GM18499 (cell line): ENCODE data around the gene MAGEA12.
"Not testable (repeated sequence)": the region's sequence is repeated elsewhere in the genome, so short reads cannot be mapped to it uniquely, and the experiment has no call there.

Experiments used
- ATAC-seq: cut with Tn5 transposase; IDR thresholded peaks from one replicate; pipeline ENCODE4 v1.9.1; 2021; ENCODE audit warnings: moderate number of reproducible peaks; ENCODE audit not compliant: insufficient read depth, unreplicated experiment

The MAGEA12 gene

GRCh38 chrX:152733261-152733975, at the start of gene MAGEA12, which contains the start of gene CSAG1:
Gene MAGEA12, plus strand, starts transcription at chrX:152733757. Its CDS starts 2,405 bp downstream, at chrX:152736162.
Gene CSAG1, minus strand, starts transcription at chrX:152733721. Its CDS starts 1,261 bp downstream, at chrX:152732460.
- ATAC-seq: no peak

GRCh38 chrX:152697952-152698931, 35.3 kb upstream of the MAGEA12 start, which contains the start of gene MAGEA3:
Gene MAGEA3, plus strand, starts transcription at chrX:152698794. Its CDS starts 2,039 bp downstream, at chrX:152700833.
- not testable (repeated sequence) for ATAC-seq

GRCh38 chrX:152700390-152700789, 33.2 kb upstream of the MAGEA12 start:
- ATAC-seq: not testable (repeated sequence)

- ATAC-seq: not testable (repeated sequence)
Observed at GRCh38 chrX:152706500-152706899, 27.1 kb upstream of the MAGEA12 start.

- ATAC-seq: not testable (repeated sequence)
Observed at GRCh38 chrX:152709173-152709572, 24.4 kb upstream of the MAGEA12 start, which contains the start of gene CSAG2. Gene CSAG2, minus strand, starts transcription at chrX:152709273. Its CDS starts 161 bp downstream, at chrX:152709112.

- not testable (repeated sequence) for ATAC-seq
Observed at GRCh38 chrX:152713195-152713594, 20.4 kb upstream of the MAGEA12 start.

- ATAC-seq: not testable (repeated sequence)
Observed at GRCh38 chrX:152713815-152714787, 19.5 kb upstream of the MAGEA12 start, which contains the start of gene MAGEA2B. Gene MAGEA2B, plus strand, starts transcription at chrX:152714628. Its CDS starts 2,479 bp downstream, at chrX:152717107.

- ATAC-seq: no peak
Observed at GRCh38 chrX:152725409-152725808, 8.1 kb upstream of the MAGEA12 start.

- ATAC-seq: not testable (repeated sequence)
Observed at GRCh38 chrX:152734143-152734858, 744 bp downstream of the MAGEA12 start.

GRCh38 chrX:152735101-152735500, 1.5 kb downstream of the MAGEA12 start:
- ATAC-seq: no peak

- no peak for ATAC-seq
Observed at GRCh38 chrX:152735860-152736511, 2.4 kb downstream of the MAGEA12 start.

GRCh38 chrX:152736528-152736927, 3.0 kb downstream of the MAGEA12 start:
- not testable (repeated sequence) for ATAC-seq

- no peak for ATAC-seq
Observed at GRCh38 chrX:152738560-152738959, 5.0 kb downstream of the MAGEA12 start.

GRCh38 chrX:152753686-152754650, 20.4 kb downstream of the MAGEA12 start, which contains the start of gene MAGEA2:
Gene MAGEA2, minus strand, starts transcription at chrX:152753842. Its CDS starts 2,479 bp downstream, at chrX:152751363.
- ATAC-seq: not testable (repeated sequence)

GRCh38 chrX:152754871-152755270, 21.3 kb downstream of the MAGEA12 start:
- not testable (repeated sequence) for ATAC-seq

- ATAC-seq: not testable (repeated sequence)
Observed at GRCh38 chrX:152758918-152759317, 25.4 kb downstream of the MAGEA12 start, which contains the start of gene CSAG3. Gene CSAG3, plus strand, starts transcription at chrX:152759218.

- not testable (repeated sequence) for ATAC-seq
Observed at GRCh38 chrX:152759544-152759943, 26.0 kb downstream of the MAGEA12 start.
